ENCODE measurements around the gene API5. TPM values are rescaled to one million over a fixed set of nuclear protein-coding genes. Genes with fewer than 3 reads are reported as not detected.

API5 gene
- total RNA-seq, 1 experiment from 2014 or later, result 122 TPM

- no TSS peak for BruUV-seq (replicated peaks)
- TF ChIP-seq CEBPB (IDR thresholded peaks at IDR 0.05; ENCODE audit: low read depth), result no peak
- no peaks in the 10 kb centered on the region for H3K27me3 ChIP-seq (ENCODE audit: insufficient read depth, low read length)
- H3K9me3 ChIP-seq (ENCODE audit: control insufficient read depth in 1 of 2, insufficient read depth in 1 of 2, low read depth in 1 of 2, low read length in 2 of 2), result no peaks in the 10 kb centered on the region
- no peak overlapping the region for H2AFZ ChIP-seq (ENCODE audit: low read depth, low read length, poor library complexity, severe bottlenecking)
- no peak for ATAC-seq
- no peaks in the 10 kb centered on the region for H3K9me2 ChIP-seq (ENCODE audit: insufficient read depth)
- H3K9ac ChIP-seq (ENCODE audit: low read length), result no peak overlapping the region
- no peaks in the 10 kb centered on the region for H4K20me1 ChIP-seq (ENCODE audit: insufficient read depth)
- ChIA-PET POLR2A (no interaction called here), CTCF (no interaction called here), RAD21 (ENCODE audit: low non-redundant PET in 1 of 2, low total read pairs in 2 of 2, uncharacterized antibody in 2 of 2, unreplicated experiment in 2 of 2) (no interaction called here)
- H3K4me1 ChIP-seq (ENCODE audit: control insufficient read depth in 1 of 2, insufficient read depth in 2 of 2, low read length in 2 of 2), result no peaks in the 10 kb centered on the region
- H3K4me3 ChIP-seq (replicated peaks in 1 of 2; ENCODE audit: low read depth in 1 of 2, low read length in 2 of 2), result no peak overlapping the region
- H3K4me2 ChIP-seq (ENCODE audit: low read length), result no peak overlapping the region
- H3K27ac ChIP-seq (ENCODE audit: low read depth, low read length), result no peak overlapping the region
- intact Hi-C loops (cut with micrococcal nuclease), result no loop called here
- no peak for DNase-seq (ENCODE audit: low read depth, low spot score)
- no peaks in the 10 kb centered on the region for H3K36me3 ChIP-seq (ENCODE audit: control insufficient read depth in 1 of 2, insufficient read depth in 2 of 2, low read length in 2 of 2)
- no peaks in the 10 kb centered on the region for H3K79me2 ChIP-seq (ENCODE audit: insufficient read depth, low read length)
These were observed 42.4 kb upstream of the API5 start for GRCh38 chr11:43269254-43269918.

- no TSS peak for BruUV-seq (replicated peaks)
These were observed 41.3 kb upstream of the API5 start for GRCh38 chr11:43270468-43270867.

More at GRCh38 chr11:43270468-43270867, 41.3 kb upstream of the API5 start:
- H3K4me2 ChIP-seq (ENCODE audit: low read length), result no peak overlapping the region
- no peak overlapping the region for H3K9ac ChIP-seq (ENCODE audit: low read length)
- H3K4me1 ChIP-seq (ENCODE audit: control insufficient read depth in 1 of 2, insufficient read depth in 2 of 2, low read length in 2 of 2), result no peaks in the 10 kb centered on the region
- no peak overlapping the region for H3K27ac ChIP-seq (ENCODE audit: low read depth, low read length)
- H4K20me1 ChIP-seq (ENCODE audit: insufficient read depth), result no peaks in the 10 kb centered on the region
- DNase-seq (ENCODE audit: low read depth, low spot score) (no peak), ATAC-seq (no peak)
- TF ChIP-seq YY1 (IDR thresholded peaks at IDR 0.05; ENCODE audit: extremely low read depth, insufficient replicate concordance, low read depth, low read length), result no peak
- TF ChIP-seq ELF1 (IDR thresholded peaks at IDR 0.05; ENCODE audit: borderline replicate concordance, low read depth), result no peak
- no peak for TF ChIP-seq FOSL1 (IDR thresholded peaks at IDR 0.05; ENCODE audit: low read depth)
- TF ChIP-seq EGR1 (IDR thresholded peaks at IDR 0.05; ENCODE audit: low read depth), result no peak
- TF ChIP-seq, protein P1, sequence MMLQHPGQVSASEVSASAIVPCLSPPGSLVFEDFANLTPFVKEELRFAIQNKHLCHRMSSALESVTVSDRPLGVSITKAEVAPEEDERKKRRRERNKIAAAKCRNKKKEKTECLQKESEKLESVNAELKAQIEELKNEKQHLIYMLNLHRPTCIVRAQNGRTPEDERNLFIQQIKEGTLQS (IDR thresholded peaks at IDR 0.05), result no peak
- TF ChIP-seq CTCF (IDR thresholded peaks at IDR 0.05 in 2 of 3, conservative IDR thresholded peaks at IDR 0.05 in 1 of 3; ENCODE audit: borderline replicate concordance in 1 of 3, insufficient read depth in 1 of 3, low read depth in 2 of 3, low read length in 2 of 3), result no peak
- intact Hi-C loops (cut with micrococcal nuclease), result no loop called here
- H3K36me3 ChIP-seq (ENCODE audit: control insufficient read depth in 1 of 2, insufficient read depth in 2 of 2, low read length in 2 of 2), result no peaks in the 10 kb centered on the region
- POLR2A ChIA-PET, result no interaction called here
- H3K79me2 ChIP-seq (ENCODE audit: insufficient read depth, low read length), result no peaks in the 10 kb centered on the region
- H3K9me2 ChIP-seq (ENCODE audit: insufficient read depth), result no peaks in the 10 kb centered on the region
- H3K27me3 ChIP-seq (ENCODE audit: insufficient read depth, low read length), result no peaks in the 10 kb centered on the region
- RAD21 ChIA-PET (ENCODE audit: low non-redundant PET in 1 of 2, low total read pairs in 2 of 2, uncharacterized antibody in 2 of 2, unreplicated experiment in 2 of 2), result no interaction called here
- CTCF ChIA-PET, result no interaction called here
- no peak overlapping the region for H2AFZ ChIP-seq (ENCODE audit: low read depth, low read length, poor library complexity, severe bottlenecking)
- H3K9me3 ChIP-seq (ENCODE audit: control insufficient read depth in 1 of 2, insufficient read depth in 1 of 2, low read depth in 1 of 2, low read length in 2 of 2), result no peaks in the 10 kb centered on the region
- H3K4me3 ChIP-seq (replicated peaks in 1 of 2; ENCODE audit: low read depth in 1 of 2, low read length in 2 of 2), result no peak overlapping the region
